ENCODE results near the gene PACRG. TPM values are rescaled to one million over a fixed set of nuclear protein-coding genes. Genes with fewer than 3 reads are reported as not detected.

PACRG gene
- total RNA-seq, 1 donor from 2014 or later = 11.5 TPM

DNA sequence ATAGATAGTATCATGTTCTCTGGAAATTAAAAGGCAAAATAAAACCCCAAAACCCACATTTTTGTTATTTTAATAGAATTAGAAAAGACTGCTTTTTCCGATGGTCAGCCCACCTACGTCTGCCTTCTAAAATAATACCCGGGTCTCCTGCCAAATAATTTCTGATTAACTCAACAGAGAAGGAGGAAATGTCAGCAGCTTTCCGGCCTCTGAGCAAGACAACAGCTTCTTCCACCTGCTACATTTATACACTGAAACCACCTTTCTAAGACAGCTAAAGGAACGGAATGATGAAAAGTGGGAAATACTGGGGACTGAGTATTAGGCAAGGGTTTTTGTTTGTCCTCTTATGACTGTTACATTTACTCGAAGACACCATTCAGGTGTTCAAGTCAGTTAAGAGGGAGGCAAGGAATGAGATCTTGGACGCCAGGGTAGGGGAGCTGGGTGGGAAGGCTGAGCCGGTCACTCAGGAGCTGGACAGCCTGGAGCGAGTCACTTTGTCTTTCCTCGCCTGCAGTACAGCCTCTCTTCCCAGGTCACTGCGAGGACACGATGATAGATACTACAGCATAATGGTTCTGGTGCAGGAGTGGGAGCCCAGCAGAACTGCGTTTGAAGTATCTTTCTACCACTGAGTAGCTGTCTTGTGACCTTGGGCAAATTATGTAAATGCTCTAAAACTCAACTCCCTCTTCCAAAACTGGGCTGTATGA, 590.5 kb downstream of the PACRG start:
- no peak for DNase-seq

DNA sequence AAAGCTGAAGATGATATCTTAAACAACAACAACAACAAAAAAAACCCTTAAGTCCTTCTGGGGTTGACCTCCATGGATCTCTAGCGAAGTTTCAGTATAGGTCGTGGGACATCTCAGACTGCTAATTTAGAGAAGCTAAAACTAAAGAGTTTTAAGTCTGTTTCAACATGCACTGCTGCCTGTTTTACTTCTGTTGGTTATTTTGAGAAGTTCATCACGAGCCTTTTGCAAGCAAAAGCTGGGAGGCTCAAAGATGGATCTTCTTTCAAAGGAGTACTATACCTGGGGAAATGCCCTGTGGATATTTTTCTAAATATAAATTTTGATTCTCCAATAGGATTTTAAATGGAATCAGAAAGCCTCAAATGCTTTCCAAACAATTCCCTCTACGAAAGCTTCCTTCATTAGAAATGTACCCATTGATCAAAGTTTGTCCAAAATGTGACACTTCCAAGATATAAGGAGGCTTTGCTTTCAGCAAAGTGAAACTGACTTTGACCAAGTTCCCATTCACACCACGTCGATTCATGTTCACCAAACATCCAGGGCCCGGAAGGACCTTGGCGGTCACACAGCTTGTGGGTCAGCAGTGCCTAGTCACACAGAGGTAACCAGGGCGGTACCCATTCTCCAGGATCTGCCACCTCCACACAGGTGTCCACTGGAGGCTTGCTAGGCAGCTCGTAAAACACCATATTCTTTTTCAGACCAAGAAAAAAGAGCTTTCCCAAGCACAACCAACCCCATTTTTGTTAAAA, 592.0 kb downstream of the PACRG start:
- no peak for DNase-seq

DNA sequence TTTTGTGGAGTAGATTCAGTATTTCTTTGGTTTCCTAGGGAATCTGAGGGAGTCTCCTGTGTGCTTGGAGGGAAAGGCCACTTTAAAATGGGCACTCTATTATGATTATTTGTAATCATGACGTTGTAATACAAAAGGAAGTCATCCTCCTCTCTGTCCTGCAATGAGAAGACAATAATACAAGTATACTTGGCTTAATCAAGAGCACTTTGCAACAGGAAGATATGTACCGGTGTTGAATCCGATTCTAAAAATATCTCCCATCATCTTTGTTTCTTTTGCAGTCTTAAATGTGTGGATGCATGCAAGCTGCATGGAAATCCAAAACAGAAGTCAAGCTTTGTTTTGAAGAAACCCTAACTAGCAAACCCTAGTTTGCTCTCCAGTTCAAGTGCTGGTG, 592.6 kb downstream of the PACRG start:
- DNase-seq = no peak

DNA sequence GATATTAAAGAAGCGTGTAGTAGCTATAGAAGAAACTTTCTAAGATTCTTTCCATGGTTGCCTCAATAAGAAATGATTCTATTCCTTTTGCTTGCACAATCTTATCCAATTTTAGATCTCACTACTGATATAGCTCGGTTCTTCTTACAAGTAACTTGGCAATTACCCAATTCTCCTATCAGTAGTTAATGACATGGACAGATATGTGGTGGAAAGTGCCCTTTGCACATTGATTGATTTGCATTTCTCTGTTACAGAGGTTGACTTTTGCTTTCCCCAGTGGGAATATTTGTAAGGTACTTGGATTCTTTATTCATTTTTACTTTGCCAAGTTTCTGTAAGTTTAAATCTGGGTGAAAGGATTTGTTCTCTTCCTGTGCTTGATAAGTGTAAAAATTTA, 593.0 kb downstream of the PACRG start:
- no peak for DNase-seq

DNA sequence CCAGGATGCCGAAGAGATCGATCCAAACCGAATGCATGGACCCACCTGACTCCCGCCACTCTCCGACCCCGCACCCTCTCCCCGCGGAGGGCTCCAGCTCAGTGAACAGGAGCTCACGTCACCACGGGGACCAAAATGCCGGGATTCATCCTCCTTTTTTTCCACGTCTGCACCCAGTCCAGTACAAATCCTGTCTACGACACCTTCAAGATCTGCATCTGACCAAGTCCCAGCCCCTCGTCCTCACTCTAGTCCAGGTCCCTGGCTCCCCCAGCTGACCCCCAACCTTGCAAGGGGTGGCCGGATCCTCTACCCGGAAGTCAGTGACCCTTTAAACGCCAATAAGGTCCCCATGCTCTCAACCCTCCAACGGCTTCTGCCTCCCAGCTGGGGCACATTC, 593.9 kb downstream of the PACRG start:
- DNase-seq = no peak

DNA sequence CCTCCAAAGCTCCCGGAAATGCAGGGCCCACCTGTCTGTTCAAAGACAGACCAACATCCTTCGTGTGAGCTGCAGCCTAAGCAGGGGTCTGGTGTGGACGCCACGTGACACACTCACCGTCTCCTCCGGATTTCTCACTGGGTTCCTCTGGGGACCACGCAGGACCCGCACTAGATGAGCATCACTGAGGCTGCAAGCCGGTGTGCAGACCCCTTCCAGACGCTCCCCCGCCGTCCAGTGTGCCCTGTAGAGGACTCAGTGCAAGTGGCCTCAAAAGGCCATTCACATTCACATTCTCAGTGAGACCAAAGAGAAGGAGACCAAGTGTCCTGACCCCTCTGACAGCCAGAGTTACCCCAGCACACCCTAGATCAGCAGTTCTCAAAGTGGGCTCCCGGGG, 595.5 kb downstream of the PACRG start:
- DNase-seq = no peak

DNA sequence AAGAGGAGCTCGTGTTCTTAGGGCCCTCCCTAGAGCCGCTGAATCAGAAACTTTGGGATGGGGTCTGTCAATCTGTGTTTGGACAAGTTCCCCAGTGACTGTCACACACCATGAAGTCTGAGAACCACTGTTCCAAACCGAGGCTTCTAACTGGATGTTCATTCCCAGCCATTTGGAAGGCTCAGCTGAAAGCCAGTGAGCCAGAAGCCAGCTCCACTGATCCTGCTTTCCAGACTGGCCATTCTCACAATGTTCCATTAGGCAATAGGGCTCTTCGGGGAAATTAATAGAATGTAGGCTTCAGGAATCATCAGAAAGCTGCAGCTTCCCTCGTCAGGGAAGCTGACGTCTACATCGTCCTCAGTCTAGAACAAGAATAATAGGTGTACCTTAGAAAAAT, 595.9 kb downstream of the PACRG start:
- DNase-seq = no peak

DNA sequence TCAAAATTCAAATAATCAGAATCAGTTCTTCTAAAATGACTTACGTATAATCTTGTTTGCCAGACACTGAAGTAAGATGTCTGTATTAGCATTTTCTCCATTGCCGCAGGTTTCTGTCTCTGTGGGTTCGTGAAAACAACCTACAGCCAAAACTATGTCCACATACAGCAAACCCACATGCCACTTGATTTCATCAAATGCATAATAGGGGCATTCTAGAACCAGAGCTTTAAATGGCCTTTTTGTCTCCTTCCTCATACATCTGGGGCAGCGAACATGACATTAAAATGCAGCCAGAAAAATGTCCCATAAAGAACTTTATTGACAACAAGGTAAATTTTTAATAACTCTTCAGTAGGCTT, 596.5 kb downstream of the PACRG start:
- no peak for DNase-seq

DNA sequence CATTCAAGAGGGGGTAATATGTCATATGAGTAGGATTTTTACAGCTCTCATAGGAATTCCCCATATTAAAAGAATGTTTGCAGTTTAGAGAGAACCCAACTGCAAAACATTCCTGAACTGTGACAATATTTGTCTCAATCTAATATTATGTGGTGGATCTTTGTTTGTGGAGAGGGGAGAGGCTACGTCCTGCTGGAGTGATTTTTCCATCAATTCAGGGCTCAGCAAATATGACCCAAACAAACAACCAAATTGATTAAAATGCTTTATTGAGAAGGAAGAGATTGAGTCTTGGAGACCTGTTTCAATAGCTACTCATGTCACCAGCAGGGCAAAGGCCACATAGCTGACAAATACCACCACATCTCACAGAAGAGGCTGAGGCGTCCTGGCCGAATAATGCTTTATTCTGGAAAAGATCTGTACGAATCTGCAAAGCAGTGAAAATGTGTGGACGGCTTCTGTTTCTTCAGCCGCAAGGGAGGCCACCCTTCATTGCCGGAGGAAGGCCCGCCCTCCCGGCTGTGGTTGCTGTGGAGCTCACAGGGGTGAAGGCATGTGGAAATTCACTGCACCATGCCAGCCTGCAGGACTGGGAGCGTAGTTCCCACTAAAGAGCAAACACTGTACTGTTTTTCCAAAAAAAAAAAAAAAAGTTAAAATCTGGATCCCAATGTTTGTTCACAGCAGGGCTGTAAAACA, 597.1 kb downstream of the PACRG start:
- DNase-seq = peak; percentile 63

DNA sequence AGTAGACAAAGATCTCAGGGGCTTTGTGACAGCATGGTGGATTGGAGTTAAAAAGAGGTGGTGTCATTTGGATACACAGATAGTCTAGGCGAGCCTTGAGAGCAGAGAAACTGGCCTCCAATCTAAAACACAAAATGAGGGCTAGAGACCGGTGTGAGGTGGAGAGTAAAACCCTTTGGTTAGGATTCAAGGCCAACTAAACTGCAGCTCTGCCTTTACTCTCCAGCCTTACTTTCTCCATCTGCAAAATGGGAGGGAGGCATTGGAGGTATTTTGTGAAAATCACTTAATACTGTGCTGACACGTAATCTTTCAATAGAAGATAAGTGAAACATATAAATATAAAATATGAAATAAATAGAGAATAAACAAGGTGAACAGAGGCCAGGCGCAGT, 597.6 kb downstream of the PACRG start:
- no peak for DNase-seq

DNA sequence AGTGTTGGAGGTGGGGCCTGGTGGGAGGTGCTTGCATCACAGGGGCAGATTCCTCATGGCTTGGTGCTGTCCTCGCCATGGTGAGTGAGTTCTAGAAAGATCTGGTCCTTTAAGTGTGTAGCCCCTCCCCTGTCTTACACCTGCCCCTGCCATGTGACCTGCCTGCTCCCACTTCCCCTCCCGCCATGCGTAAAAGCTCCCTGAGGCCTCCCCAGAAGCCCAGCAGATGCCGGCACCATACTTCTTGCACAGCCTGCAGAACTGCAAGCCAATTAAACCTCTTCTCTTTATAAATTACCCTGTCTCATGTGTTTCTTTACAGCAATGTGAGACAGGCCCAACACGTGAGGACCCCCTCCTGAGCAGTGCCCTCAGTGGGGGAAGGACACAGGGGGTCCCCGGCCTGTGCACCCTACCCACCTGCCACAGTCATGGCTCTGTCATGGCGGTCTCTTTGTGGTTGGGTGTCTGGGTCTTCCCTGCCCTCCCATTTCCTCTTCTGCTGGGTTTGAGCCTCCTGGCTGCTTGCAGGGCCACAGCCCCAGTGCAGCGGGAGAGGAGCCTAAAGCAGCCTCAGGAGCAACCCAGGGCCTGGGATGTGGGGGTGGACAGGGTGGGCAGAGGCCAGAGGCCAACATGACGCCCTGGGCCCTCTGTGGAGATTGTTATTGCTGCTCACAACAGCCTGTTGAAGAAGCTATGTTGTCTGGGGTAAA, 599.5 kb downstream of the PACRG start:
- DNase-seq = no peak

DNA sequence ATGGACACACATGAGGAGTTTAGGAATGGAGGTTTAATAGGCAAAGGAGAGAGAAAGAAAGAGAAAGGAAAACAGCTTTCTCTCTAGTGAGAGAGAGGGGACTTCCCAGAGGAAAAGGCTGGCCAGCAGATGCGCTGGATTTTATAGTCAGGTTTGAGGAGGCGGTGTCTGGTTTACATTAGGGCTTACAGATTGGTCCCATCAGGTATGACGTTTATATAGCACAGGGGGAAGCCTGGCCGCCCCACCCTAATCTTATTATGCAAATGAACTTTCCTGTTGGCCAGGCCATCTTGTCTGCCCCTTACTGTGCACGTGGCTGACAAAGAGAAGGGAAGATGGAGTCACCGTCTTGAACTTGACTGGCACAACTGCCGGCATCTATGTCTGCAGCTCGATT, 600.1 kb downstream of the PACRG start:
- DNase-seq = no peak

DNA sequence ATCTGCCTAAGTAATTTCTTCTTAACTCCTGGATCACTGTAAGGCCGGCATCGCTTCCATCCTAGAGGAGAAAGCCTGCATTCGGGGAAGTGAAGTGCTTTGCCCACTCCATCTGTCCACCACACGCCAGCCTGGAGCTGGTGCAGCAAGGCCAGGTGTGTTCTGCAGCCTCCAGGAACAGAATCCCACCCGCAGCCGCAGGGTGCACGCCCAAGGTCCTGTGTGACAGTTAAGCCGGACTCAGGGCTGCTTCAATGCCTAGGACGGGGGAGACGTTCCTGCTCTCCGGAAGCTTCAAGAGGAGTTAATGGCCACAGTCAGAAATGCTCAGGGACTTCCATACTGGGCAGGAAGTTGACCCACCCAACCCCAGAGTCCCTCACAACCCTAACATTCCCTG, 600.6 kb downstream of the PACRG start:
- no peak for DNase-seq

DNA sequence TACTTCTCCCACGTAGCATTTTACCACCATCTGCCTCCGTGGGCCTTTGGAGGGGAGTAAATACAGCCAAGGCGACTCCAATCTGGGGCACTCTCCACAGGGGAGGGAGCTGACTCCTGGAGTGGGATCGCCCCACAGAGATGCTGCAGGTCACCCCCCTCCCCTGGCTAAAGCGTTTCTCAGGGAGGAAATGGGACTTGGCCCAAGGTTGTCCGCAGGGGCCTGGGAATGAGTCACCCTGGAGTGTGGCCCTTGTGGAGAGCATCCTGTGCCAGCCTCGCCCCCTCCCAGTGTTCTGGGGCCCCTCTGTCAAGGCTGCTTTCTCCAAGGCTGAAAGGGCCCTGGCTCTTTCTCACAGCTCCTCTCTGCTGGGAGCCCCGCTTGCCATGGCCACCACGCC, 602.2 kb downstream of the PACRG start:
- DNase-seq = no peak

DNA sequence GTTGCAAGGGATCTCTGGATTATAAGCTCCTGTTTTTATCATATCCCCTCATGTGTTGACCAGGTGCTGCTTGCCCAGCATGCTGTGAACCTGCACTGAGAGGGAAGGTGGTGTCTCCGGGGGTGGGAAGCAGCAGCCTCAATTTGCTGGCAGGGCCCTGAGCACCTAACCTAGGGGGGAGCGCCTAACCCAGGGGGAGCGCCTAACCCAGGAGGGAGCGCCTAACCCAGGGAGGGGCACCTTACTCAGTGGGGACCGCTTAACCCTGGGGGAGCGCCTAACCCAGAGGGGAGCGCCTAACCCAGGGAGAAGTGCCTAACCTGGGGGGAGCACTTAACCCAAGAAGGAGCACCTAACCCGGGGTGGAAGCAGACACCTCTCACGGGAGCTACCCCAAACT, 603.5 kb downstream of the PACRG start:
- no peak for DNase-seq

DNA sequence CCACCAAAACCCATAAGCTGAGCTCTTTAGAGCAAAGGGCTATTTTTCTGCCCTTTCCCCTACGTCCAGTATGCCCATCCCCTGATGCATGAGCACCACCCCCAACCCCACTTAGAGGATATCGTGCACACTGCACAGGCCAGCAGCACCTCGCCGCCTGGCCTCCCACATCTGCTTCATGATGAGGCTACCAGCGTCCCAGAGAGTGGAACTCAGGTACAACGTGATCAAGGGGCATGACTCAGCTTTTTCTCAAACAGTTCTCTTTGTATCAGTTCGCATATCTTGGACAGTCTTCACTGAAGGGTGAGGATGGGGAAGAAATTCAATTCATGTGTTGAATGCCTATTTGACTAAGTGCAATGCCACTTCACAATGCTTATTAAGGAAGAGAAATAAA, 604.8 kb downstream of the PACRG start:
- no peak for DNase-seq

DNA sequence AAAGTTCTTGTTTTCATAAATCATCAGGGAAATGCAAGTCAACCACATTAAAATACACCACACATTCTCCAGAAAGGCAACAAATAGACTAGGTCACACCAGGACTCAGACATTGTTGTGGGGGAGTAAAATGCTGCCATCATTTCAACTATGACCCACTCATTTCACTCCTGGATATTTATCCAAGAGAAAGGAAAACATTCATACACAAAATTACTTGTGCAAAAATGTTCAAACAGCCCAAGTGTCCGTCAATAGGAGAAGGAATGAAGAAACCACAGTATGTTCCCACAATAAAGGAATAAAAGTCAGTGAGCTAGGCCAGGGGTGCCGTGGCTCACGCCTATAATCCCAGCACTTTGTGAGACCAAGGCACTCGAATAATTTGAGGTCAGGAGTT, 605.3 kb downstream of the PACRG start:
- no peak for DNase-seq

DNA sequence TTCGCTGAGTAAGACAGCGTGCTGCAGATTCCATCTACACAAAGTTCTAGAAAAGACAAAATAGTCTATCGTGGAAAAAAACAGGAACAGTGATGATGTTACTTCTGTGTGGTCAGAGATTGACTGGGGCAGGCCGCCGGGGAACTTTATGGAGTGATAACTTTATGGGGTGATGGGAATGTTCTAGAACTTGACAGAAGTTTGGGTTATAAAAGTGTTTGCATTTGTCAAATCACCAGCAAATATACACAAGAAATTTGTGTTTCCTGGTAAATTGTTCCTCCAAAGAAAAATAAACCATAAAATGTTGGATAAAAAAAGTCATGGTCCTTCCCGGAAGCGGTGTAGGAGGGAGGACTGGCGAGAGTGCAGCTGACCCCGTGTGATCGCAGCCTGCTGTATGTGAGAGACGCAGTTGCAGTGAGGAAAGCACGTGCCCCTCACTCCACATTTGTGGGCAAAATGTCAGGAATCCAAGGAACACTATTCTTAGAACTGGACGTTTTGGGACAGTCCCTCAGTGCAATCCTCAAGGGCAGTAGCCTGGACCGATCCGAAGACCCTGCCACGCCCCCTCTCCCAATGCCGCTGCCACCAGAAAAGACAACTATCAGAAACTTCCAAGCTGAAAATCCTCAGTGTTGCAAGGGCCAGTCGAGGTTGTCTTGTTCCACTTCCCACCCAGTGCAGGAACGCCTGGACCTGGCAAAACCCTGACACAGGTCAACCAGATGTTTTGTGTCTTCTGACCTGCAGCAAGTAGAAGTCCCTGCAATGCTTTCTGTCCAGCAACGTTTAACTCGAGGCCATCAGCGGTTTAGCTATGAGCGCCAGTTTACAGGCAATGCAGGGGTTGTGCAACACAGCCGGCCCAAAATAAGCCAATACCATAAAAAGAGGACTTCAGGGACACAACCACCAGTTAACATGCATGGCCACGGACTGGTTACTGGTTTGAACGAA, 606.2 kb downstream of the PACRG start:
- DNase-seq = no peak

DNA sequence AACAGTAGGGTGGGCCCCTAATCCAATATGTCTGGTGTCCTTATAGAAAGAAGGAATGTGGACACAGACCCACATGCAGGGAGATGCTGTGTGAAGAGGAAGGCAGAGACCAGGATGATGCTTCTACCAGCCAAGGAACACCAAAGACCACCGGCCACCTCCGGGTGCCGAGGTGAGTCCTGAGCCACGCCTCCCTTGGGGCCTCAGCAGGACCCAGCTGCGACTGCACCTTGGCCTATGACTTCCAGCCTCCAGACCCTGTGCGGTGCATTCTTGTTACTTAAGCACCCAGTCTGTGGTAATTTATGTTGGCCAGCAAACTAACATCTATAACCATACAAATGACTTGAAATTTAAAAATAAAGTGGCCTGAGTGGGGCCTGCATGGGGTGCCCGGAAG, 607.3 kb downstream of the PACRG start:
- DNase-seq = no peak

DNA sequence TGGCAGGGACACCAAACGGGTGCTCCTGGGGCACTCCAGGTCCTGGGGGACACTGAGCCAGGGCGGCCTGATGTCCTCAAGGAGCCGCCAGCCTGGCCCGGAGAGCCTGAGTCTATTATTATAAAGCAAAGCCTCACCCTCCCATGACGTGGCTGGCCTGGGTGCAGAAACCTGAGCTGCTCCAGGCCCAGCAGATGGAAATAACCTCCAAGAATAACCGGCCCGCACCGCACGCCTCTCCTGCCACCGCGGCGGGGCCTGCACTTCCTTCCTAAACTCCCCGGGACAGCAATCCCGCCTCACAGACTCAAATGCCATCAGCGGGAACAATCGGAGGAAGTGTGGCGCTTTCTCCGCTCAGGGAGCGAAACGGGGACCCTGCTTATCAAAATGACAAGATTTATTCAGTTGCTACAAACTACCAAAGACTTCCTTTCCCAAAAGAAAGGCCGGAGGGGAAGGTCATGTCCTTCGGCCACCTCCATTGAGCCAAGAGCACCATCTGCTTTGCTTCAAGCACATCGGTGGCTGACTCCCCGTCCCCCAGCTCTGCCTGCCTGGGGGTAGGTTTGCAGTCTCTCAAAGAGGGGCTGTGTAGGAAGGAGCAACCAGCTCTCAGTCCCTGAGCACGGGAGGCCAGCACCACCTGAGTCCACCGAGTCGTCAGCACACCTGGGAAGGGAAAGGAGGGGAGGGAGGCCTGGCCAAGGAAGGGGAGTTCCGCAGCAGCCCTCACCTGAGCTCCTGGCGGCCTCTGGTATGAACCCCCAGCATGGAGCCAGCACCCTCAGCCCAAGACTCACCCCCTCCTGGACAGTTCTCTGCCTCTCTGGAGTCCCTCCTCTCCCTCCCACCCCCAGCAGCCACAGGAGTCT, 608.1 kb downstream of the PACRG start:
- DNase-seq = peak; percentile 85

DNA sequence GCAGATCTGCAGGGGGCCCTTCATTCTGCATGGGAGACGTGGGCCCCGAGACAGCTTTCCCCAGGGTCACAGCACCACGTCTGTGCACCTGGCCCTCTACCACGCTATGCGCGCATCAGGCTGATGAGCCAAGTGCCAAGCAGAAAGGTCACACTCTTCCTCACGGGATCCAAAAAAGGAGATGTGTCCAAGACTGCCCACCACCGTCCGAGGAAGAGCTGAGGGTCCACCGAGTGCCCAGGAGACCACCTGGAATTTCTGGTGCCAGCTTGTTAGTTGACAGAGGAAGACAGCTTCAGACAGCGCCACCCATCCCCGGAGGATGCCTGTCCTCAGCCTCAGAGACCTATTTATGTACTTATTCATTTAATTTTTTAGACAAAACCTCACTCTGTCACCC, 609.2 kb downstream of the PACRG start:
- DNase-seq = no peak

All from tongue (tissue), 2 donors.